ENCODE measurements around the gene FAM184B.

DNA sequence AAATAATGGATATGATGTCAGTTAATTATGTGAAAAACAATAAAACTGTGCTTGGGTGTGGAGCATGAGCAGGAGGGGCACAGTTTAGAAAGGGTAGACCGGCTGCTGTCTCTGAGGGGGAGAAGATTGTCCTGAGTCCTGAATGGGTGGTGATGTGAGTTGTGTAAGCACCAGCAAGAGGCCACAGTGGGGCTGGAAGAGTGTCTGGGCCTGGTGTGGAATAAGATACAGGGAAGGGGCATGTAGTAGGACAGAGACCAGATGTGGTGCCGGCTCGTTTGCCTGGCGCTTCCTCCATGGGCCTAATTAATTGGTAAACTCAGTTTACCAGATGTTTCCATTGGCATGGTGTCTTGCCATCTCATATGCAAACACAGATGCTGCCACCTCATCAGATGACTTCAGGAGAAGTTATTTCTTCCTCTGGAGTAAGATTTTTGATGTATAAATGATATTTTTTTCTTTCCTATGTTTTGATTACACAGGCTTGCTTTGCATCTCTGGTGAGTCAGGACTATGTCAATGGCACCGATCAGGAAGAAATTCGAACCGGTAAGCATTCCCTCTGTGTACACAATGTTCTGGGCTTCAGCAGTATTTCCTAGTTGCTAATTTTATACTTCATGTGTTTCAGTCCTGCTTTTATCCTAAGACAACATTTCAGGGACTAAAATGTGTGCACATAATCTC lies 161.9 kb downstream of the FAM184B start:
- TF ChIP-seq POLR2AphosphoS5 (IDR thresholded peaks at IDR 0.05) (no peak), EP300 (conservative IDR thresholded peaks at IDR 0.05; ENCODE audit: poor library complexity, severe bottlenecking) (no peak), TAF1 (IDR thresholded peaks at IDR 0.05; ENCODE audit: low read depth) (no peak), MXI1 (conservative IDR thresholded peaks at IDR 0.05; ENCODE audit: poor library complexity, severe bottlenecking) (no peak)
- TF ChIP-seq, protein P1, sequence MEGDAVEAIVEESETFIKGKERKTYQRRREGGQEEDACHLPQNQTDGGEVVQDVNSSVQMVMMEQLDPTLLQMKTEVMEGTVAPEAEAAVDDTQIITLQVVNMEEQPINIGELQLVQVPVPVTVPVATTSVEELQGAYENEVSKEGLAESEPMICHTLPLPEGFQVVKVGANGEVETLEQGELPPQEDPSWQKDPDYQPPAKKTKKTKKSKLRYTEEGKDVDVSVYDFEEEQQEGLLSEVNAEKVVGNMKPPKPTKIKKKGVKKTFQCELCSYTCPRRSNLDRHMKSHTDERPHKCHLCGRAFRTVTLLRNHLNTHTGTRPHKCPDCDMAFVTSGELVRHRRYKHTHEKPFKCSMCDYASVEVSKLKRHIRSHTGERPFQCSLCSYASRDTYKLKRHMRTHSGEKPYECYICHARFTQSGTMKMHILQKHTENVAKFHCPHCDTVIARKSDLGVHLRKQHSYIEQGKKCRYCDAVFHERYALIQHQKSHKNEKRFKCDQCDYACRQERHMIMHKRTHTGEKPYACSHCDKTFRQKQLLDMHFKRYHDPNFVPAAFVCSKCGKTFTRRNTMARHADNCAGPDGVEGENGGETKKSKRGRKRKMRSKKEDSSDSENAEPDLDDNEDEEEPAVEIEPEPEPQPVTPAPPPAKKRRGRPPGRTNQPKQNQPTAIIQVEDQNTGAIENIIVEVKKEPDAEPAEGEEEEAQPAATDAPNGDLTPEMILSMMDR (IDR thresholded peaks at IDR 0.05; ENCODE audit: poor library complexity, severe bottlenecking): no peak
- TF ChIP-seq, protein P2, sequence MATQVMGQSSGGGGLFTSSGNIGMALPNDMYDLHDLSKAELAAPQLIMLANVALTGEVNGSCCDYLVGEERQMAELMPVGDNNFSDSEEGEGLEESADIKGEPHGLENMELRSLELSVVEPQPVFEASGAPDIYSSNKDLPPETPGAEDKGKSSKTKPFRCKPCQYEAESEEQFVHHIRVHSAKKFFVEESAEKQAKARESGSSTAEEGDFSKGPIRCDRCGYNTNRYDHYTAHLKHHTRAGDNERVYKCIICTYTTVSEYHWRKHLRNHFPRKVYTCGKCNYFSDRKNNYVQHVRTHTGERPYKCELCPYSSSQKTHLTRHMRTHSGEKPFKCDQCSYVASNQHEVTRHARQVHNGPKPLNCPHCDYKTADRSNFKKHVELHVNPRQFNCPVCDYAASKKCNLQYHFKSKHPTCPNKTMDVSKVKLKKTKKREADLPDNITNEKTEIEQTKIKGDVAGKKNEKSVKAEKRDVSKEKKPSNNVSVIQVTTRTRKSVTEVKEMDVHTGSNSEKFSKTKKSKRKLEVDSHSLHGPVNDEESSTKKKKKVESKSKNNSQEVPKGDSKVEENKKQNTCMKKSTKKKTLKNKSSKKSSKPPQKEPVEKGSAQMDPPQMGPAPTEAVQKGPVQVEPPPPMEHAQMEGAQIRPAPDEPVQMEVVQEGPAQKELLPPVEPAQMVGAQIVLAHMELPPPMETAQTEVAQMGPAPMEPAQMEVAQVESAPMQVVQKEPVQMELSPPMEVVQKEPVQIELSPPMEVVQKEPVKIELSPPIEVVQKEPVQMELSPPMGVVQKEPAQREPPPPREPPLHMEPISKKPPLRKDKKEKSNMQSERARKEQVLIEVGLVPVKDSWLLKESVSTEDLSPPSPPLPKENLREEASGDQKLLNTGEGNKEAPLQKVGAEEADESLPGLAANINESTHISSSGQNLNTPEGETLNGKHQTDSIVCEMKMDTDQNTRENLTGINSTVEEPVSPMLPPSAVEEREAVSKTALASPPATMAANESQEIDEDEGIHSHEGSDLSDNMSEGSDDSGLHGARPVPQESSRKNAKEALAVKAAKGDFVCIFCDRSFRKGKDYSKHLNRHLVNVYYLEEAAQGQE (IDR thresholded peaks at IDR 0.05; ENCODE audit: borderline replicate concordance): no peak

Measured in neural cell (in vitro differentiated cells).